ENCODE results near the gene FAM156B.
"Not testable (repeated sequence)": the region's sequence is repeated elsewhere in the genome, so short reads cannot be mapped to it uniquely, and the experiment has no call there.

FAM156B gene

DNA sequence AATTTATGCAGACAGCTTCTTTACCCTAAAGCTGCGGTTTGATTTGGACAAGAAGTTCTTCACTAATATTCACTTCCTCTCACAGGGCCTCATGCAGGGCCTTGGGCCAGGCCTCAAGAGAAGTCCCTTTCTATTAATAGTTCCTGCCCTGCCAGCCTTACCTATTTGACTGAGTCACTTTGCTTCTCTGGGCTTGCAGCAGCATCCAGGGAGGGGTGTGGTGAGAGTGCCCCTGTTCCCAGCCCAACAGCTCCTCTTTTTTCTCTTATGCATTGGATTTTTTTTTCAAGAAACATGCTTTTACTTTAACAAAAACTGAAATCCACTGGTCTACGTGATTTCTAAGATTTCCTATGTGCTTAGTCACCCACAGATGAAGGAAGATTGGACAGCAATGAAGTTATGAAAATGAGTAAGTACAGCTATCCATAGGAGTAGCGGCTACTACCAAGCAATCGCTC lies 26.7 kb downstream of the FAM156B start:
- no peak overlapping the region for H3K9ac ChIP-seq (ENCODE audit: low read length in 2 of 2)
- no peak overlapping the region for H3K4me3 ChIP-seq (ENCODE audit: low read length in 2 of 2)
- no peak overlapping the region for H3K27ac ChIP-seq (ENCODE audit: low read length)
- H3K4me1 ChIP-seq (ENCODE audit: control insufficient read depth, insufficient read depth, low read length), result peaks cover 10% of the 10 kb centered on the region
- H3K36me3 ChIP-seq (ENCODE audit: control insufficient read depth in 2 of 2, insufficient read depth in 2 of 2, low read length in 2 of 2), result no peaks in the 10 kb centered on the region
- no peaks in the 10 kb centered on the region for H3K9me3 ChIP-seq (ENCODE audit: control insufficient read depth in 2 of 2, low read length in 2 of 2)
- H3K27me3 ChIP-seq (ENCODE audit: control insufficient read depth in 1 of 2, insufficient read depth in 2 of 2, low read length in 2 of 2), result no peaks in the 10 kb centered on the region

DNA sequence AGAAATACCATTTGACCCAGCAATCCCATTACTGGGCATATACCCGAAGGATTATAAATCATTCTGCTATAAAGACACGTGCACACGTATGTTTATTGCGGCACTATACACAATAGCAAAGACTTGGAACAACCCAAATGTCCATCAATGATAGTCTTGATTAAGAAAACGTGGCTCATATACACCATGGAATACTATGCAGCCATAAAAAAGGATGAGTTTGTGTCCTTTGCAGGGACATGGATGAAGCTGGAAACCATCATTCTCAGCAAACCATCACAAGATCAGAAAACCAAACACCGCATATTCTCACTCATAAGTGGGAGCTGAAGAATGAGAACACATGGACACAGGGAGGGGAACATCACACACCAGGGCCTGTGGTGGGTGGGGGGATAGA lies 33.1 kb downstream of the FAM156B start:
- not testable (repeated sequence) for H3K9ac ChIP-seq (ENCODE audit: low read length in 2 of 2); H3K27me3 ChIP-seq (ENCODE audit: control insufficient read depth in 1 of 2, insufficient read depth in 2 of 2, low read length in 2 of 2); H3K36me3 ChIP-seq (ENCODE audit: control insufficient read depth in 2 of 2, insufficient read depth in 2 of 2, low read length in 2 of 2); H3K4me3 ChIP-seq (ENCODE audit: low read length in 2 of 2); H3K4me1 ChIP-seq (ENCODE audit: control insufficient read depth, insufficient read depth, low read length); H3K27ac ChIP-seq (ENCODE audit: low read length); H3K9me3 ChIP-seq (ENCODE audit: control insufficient read depth in 2 of 2, low read length in 2 of 2)

DNA sequence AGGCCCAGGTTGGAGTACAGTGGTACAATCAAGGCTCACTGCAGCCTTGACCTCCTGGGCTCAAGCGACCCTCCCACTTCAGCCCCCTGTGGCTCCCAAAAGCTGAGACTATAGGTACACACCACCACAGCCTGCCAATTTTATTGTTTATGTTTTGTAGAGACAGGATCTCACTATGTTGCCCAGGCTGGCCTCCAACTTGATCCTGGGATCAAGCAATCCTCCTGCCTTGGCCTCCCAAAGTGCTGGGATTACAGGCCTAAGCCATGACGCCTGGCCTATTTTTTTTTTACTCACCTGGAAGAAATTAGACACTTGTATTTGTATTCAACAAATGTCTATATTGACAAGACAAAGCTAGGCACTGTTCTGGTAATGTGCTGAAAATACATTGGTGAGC lies 36.1 kb downstream of the FAM156B start:
- no peaks in the 10 kb centered on the region for H3K9me3 ChIP-seq (ENCODE audit: control insufficient read depth in 2 of 2, low read length in 2 of 2)
- no peak overlapping the region for H3K27ac ChIP-seq (ENCODE audit: low read length)
- H3K4me1 ChIP-seq (ENCODE audit: control insufficient read depth, insufficient read depth, low read length), result peaks cover 8% of the 10 kb centered on the region

GRCh38 chrX:52933976-52934703 lies 37.0 kb downstream of the FAM156B start:
- Histone ChIP-seq H3K36me3 (ENCODE audit: control insufficient read depth in 2 of 2, insufficient read depth in 2 of 2, low read length in 2 of 2) (no peaks in the 10 kb centered on the region), H3K9ac (ENCODE audit: low read length in 2 of 2) (peak overlapping the region; percentile 69 to 93), H3K4me3 (ENCODE audit: low read length in 2 of 2) (peak overlapping the region; percentile 78 to 96), H3K9me3 (ENCODE audit: control insufficient read depth in 2 of 2, low read length in 2 of 2) (no peaks in the 10 kb centered on the region), H3K27ac (ENCODE audit: low read length) (peak overlapping the region; percentile 95), H3K27me3 (ENCODE audit: control insufficient read depth in 1 of 2, insufficient read depth in 2 of 2, low read length in 2 of 2) (no peaks in the 10 kb centered on the region), H3K4me1 (ENCODE audit: control insufficient read depth, insufficient read depth, low read length) (peaks cover 8% of the 10 kb centered on the region)

More for the DNA sequence above, 36.1 kb downstream of the FAM156B start:
- H3K9ac ChIP-seq (ENCODE audit: low read length in 2 of 2), result no peak overlapping the region
- no peaks in the 10 kb centered on the region for H3K27me3 ChIP-seq (ENCODE audit: control insufficient read depth in 1 of 2, insufficient read depth in 2 of 2, low read length in 2 of 2)
- no peak overlapping the region for H3K4me3 ChIP-seq (ENCODE audit: low read length in 2 of 2)
- no peaks in the 10 kb centered on the region for H3K36me3 ChIP-seq (ENCODE audit: control insufficient read depth in 2 of 2, insufficient read depth in 2 of 2, low read length in 2 of 2)

GRCh38 chrX:52934704-52935469 lies 37.8 kb downstream of the FAM156B start:
- Histone ChIP-seq H3K27me3 (ENCODE audit: control insufficient read depth in 1 of 2, insufficient read depth in 2 of 2, low read length in 2 of 2) (no peaks in the 10 kb centered on the region), H3K27ac (ENCODE audit: low read length) (peak overlapping the region; percentile 95), H3K36me3 (ENCODE audit: control insufficient read depth in 2 of 2, insufficient read depth in 2 of 2, low read length in 2 of 2) (no peaks in the 10 kb centered on the region)

GRCh38 chrX:52935470-52935784 lies 38.3 kb downstream of the FAM156B start:
- Histone ChIP-seq H3K27ac (ENCODE audit: low read length) (peak overlapping the region; percentile 95), H3K9ac (ENCODE audit: low read length in 2 of 2) (peak overlapping the region; percentile 93 to 98), H3K4me3 (ENCODE audit: low read length in 2 of 2) (peak overlapping the region; percentile 78 to 96)
- not testable (repeated sequence) for H3K36me3 ChIP-seq (ENCODE audit: control insufficient read depth in 2 of 2, insufficient read depth in 2 of 2, low read length in 2 of 2); H3K9me3 ChIP-seq (ENCODE audit: control insufficient read depth in 2 of 2, low read length in 2 of 2); H3K27me3 ChIP-seq (ENCODE audit: control insufficient read depth in 1 of 2, insufficient read depth in 2 of 2, low read length in 2 of 2); H3K4me1 ChIP-seq (ENCODE audit: control insufficient read depth, insufficient read depth, low read length)

More at GRCh38 chrX:52934704-52935469, 37.8 kb downstream of the FAM156B start:
- peaks cover 8% of the 10 kb centered on the region for H3K4me1 ChIP-seq (ENCODE audit: control insufficient read depth, insufficient read depth, low read length)
- no peaks in the 10 kb centered on the region for H3K9me3 ChIP-seq (ENCODE audit: control insufficient read depth in 2 of 2, low read length in 2 of 2)
- peak overlapping the region; percentile 93 to 98 for H3K9ac ChIP-seq (ENCODE audit: low read length in 2 of 2)
- peak overlapping the region; percentile 78 to 96 for H3K4me3 ChIP-seq (ENCODE audit: low read length in 2 of 2)

- not testable (repeated sequence) for H3K27me3 ChIP-seq (ENCODE audit: control insufficient read depth in 1 of 2, insufficient read depth in 2 of 2, low read length in 2 of 2); H3K4me1 ChIP-seq (ENCODE audit: control insufficient read depth, insufficient read depth, low read length); H3K9me3 ChIP-seq (ENCODE audit: control insufficient read depth in 2 of 2, low read length in 2 of 2); H3K4me3 ChIP-seq (ENCODE audit: low read length in 2 of 2); H3K27ac ChIP-seq (ENCODE audit: low read length); H3K9ac ChIP-seq (ENCODE audit: low read length in 2 of 2); H3K36me3 ChIP-seq (ENCODE audit: control insufficient read depth in 2 of 2, insufficient read depth in 2 of 2, low read length in 2 of 2)
Observed at GRCh38 chrX:52940704-52941103, 43.6 kb downstream of the FAM156B start.

- H3K9me3 ChIP-seq (ENCODE audit: control insufficient read depth in 2 of 2, low read length in 2 of 2); H3K27ac ChIP-seq (ENCODE audit: low read length); H3K27me3 ChIP-seq (ENCODE audit: control insufficient read depth in 1 of 2, insufficient read depth in 2 of 2, low read length in 2 of 2); H3K4me3 ChIP-seq (ENCODE audit: low read length in 2 of 2); H3K4me1 ChIP-seq (ENCODE audit: control insufficient read depth, insufficient read depth, low read length); H3K9ac ChIP-seq (ENCODE audit: low read length in 2 of 2); H3K36me3 ChIP-seq (ENCODE audit: control insufficient read depth in 2 of 2, insufficient read depth in 2 of 2, low read length in 2 of 2): not testable (repeated sequence)
Observed at GRCh38 chrX:52941728-52942127, 44.6 kb downstream of the FAM156B start.

- not testable (repeated sequence) for H3K4me1 ChIP-seq (ENCODE audit: control insufficient read depth, insufficient read depth, low read length); H3K36me3 ChIP-seq (ENCODE audit: control insufficient read depth in 2 of 2, insufficient read depth in 2 of 2, low read length in 2 of 2); H3K27ac ChIP-seq (ENCODE audit: low read length); H3K9me3 ChIP-seq (ENCODE audit: control insufficient read depth in 2 of 2, low read length in 2 of 2); H3K9ac ChIP-seq (ENCODE audit: low read length in 2 of 2); H3K4me3 ChIP-seq (ENCODE audit: low read length in 2 of 2); H3K27me3 ChIP-seq (ENCODE audit: control insufficient read depth in 1 of 2, insufficient read depth in 2 of 2, low read length in 2 of 2)
Observed at GRCh38 chrX:52945838-52946494, 48.8 kb downstream of the FAM156B start.

DNA sequence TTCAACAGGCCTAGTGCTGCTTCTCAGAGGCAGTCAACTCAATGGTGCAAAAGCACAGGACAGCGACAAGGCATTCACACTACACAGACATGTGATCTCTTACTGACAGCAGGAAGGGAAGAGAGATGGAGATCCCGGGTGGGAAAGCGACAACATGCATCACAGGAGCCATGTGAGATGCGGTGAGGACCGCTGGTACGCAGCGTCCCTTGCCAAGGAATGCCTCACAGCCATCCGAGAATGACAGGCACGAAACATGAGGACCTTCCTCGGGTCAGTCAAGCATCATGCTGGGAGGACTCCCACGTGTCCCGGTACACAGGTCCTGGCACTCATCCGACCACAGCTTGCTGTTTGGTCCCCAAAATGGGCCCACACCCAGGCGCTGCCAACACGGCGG lies 50.4 kb downstream of the FAM156B start:
- H3K27ac ChIP-seq (ENCODE audit: low read length); H3K9ac ChIP-seq (ENCODE audit: low read length in 2 of 2); H3K27me3 ChIP-seq (ENCODE audit: control insufficient read depth in 1 of 2, insufficient read depth in 2 of 2, low read length in 2 of 2); H3K4me3 ChIP-seq (ENCODE audit: low read length in 2 of 2); H3K4me1 ChIP-seq (ENCODE audit: control insufficient read depth, insufficient read depth, low read length); H3K36me3 ChIP-seq (ENCODE audit: control insufficient read depth in 2 of 2, insufficient read depth in 2 of 2, low read length in 2 of 2); H3K9me3 ChIP-seq (ENCODE audit: control insufficient read depth in 2 of 2, low read length in 2 of 2): not testable (repeated sequence)

GRCh38 chrX:52948265-52948664 lies 51.1 kb downstream of the FAM156B start:
- H3K4me3 ChIP-seq (ENCODE audit: low read length in 2 of 2), result not testable (repeated sequence)

More at GRCh38 chrX:52948265-52948664, 51.1 kb downstream of the FAM156B start:
- not testable (repeated sequence) for H3K27me3 ChIP-seq (ENCODE audit: control insufficient read depth in 1 of 2, insufficient read depth in 2 of 2, low read length in 2 of 2); H3K4me1 ChIP-seq (ENCODE audit: control insufficient read depth, insufficient read depth, low read length); H3K27ac ChIP-seq (ENCODE audit: low read length); H3K9me3 ChIP-seq (ENCODE audit: control insufficient read depth in 2 of 2, low read length in 2 of 2); H3K36me3 ChIP-seq (ENCODE audit: control insufficient read depth in 2 of 2, insufficient read depth in 2 of 2, low read length in 2 of 2); H3K9ac ChIP-seq (ENCODE audit: low read length in 2 of 2)
